Measurements from ENCODE around the gene TTC7B.

The TTC7B gene

GRCh38 chr14:90632451-90632850 lies 183.8 kb downstream of the TTC7B start:
- H3K79me2 ChIP-seq (ENCODE audit: insufficient read depth, low read length), result no peaks in the 10 kb centered on the region
- no peaks in the 10 kb centered on the region for H3K9me3 ChIP-seq (ENCODE audit: low read length)
- no peak overlapping the region for H3K4me3 ChIP-seq (ENCODE audit: low read depth, low read length, poor library complexity, severe bottlenecking)
- H2AFZ ChIP-seq (ENCODE audit: low read length), result no peak overlapping the region
- no peaks in the 10 kb centered on the region for H3K36me3 ChIP-seq (ENCODE audit: insufficient read depth, low read length)
- no peaks in the 10 kb centered on the region for H3F3A ChIP-seq (ENCODE audit: insufficient read depth, low read length)
- no peak overlapping the region for H3K27ac ChIP-seq (ENCODE audit: low read depth, low read length, poor library complexity, severe bottlenecking)
- H3K9me2 ChIP-seq (ENCODE audit: low read depth, low read length), result no peaks in the 10 kb centered on the region; the same call in 1 of the 2 replicates
- TF ChIP-seq EZH2 (IDR thresholded peaks at IDR 0.05; ENCODE audit: borderline replicate concordance, low read length), result no peak
- no peaks in the 10 kb centered on the region for H3K27me3 ChIP-seq (ENCODE audit: insufficient read depth, low read length)
- H4K20me1 ChIP-seq (ENCODE audit: insufficient read depth, low read length), result no peaks in the 10 kb centered on the region
- no peak overlapping the region for H3K4me2 ChIP-seq (ENCODE audit: low read length)
- H3K9ac ChIP-seq (ENCODE audit: low read length), result no peak overlapping the region
- no peaks in the 10 kb centered on the region for H3K4me1 ChIP-seq (ENCODE audit: insufficient read depth, low read length, severe bottlenecking)

- H3K9ac ChIP-seq (ENCODE audit: low read length), result no peak overlapping the region
- H3K4me1 ChIP-seq (ENCODE audit: insufficient read depth, low read length, severe bottlenecking), result no peaks in the 10 kb centered on the region
- H3K9me2 ChIP-seq (ENCODE audit: low read depth, low read length), result no peaks in the 10 kb centered on the region
- no peak overlapping the region for H2AFZ ChIP-seq (ENCODE audit: low read length)
- no peaks in the 10 kb centered on the region for H3F3A ChIP-seq (ENCODE audit: insufficient read depth, low read length)
- no peak overlapping the region for H3K4me2 ChIP-seq (ENCODE audit: low read length)
- H3K4me3 ChIP-seq (ENCODE audit: low read depth, low read length, poor library complexity, severe bottlenecking), result no peak overlapping the region
- no peaks in the 10 kb centered on the region for H3K79me2 ChIP-seq (ENCODE audit: insufficient read depth, low read length)
- no peaks in the 10 kb centered on the region for H3K27me3 ChIP-seq (ENCODE audit: insufficient read depth, low read length)
- no peak overlapping the region for H3K27ac ChIP-seq (ENCODE audit: low read depth, low read length, poor library complexity, severe bottlenecking)
- H4K20me1 ChIP-seq (ENCODE audit: insufficient read depth, low read length), result no peaks in the 10 kb centered on the region
- no peaks in the 10 kb centered on the region for H3K36me3 ChIP-seq (ENCODE audit: insufficient read depth, low read length)
- no peak for TF ChIP-seq EZH2 (IDR thresholded peaks at IDR 0.05; ENCODE audit: borderline replicate concordance, low read length)
- H3K9me3 ChIP-seq (ENCODE audit: low read length), result no peaks in the 10 kb centered on the region
Observed at GRCh38 chr14:90630171-90630806, 185.9 kb downstream of the TTC7B start.

GRCh38 chr14:90629471-90629870 lies 186.8 kb downstream of the TTC7B start:
- Histone ChIP-seq H3K4me1 (ENCODE audit: insufficient read depth, low read length, severe bottlenecking) (no peaks in the 10 kb centered on the region), H3K36me3 (ENCODE audit: insufficient read depth, low read length) (no peaks in the 10 kb centered on the region), H3K4me2 (ENCODE audit: low read length) (no peak overlapping the region), H3F3A (ENCODE audit: insufficient read depth, low read length) (no peaks in the 10 kb centered on the region), H4K20me1 (ENCODE audit: insufficient read depth, low read length) (no peaks in the 10 kb centered on the region), H3K9me2 (ENCODE audit: low read depth, low read length) (no peaks in the 10 kb centered on the region), H3K9ac (ENCODE audit: low read length) (no peak overlapping the region), H3K27me3 (ENCODE audit: insufficient read depth, low read length) (no peaks in the 10 kb centered on the region), H3K9me3 (ENCODE audit: low read length) (no peaks in the 10 kb centered on the region), H3K79me2 (ENCODE audit: insufficient read depth, low read length) (no peaks in the 10 kb centered on the region), H2AFZ (ENCODE audit: low read length) (no peak overlapping the region), H3K27ac (ENCODE audit: low read depth, low read length, poor library complexity, severe bottlenecking) (no peak overlapping the region), H3K4me3 (ENCODE audit: low read depth, low read length, poor library complexity, severe bottlenecking) (no peak overlapping the region)
- no peak for TF ChIP-seq CTCF (IDR thresholded peaks at IDR 0.05; ENCODE audit: low read length)
- no peak for TF ChIP-seq EZH2 (IDR thresholded peaks at IDR 0.05; ENCODE audit: borderline replicate concordance, low read length)

GRCh38 chr14:90628825-90629224 lies 187.4 kb downstream of the TTC7B start:
- H3K9me2 ChIP-seq (ENCODE audit: low read depth, low read length), result no peaks in the 10 kb centered on the region
- H3K4me1 ChIP-seq (ENCODE audit: insufficient read depth, low read length, severe bottlenecking), result no peaks in the 10 kb centered on the region
- no peak overlapping the region for H3K27ac ChIP-seq (ENCODE audit: low read depth, low read length, poor library complexity, severe bottlenecking)
- H3K27me3 ChIP-seq (ENCODE audit: insufficient read depth, low read length), result no peaks in the 10 kb centered on the region
- no peak overlapping the region for H3K4me3 ChIP-seq (ENCODE audit: low read depth, low read length, poor library complexity, severe bottlenecking)
- no peak overlapping the region for H3K9ac ChIP-seq (ENCODE audit: low read length)
- no peaks in the 10 kb centered on the region for H3K79me2 ChIP-seq (ENCODE audit: insufficient read depth, low read length)
- no peaks in the 10 kb centered on the region for H3K36me3 ChIP-seq (ENCODE audit: insufficient read depth, low read length)
- no peak overlapping the region for H3K4me2 ChIP-seq (ENCODE audit: low read length)
- no peaks in the 10 kb centered on the region for H3K9me3 ChIP-seq (ENCODE audit: low read length)
- H3F3A ChIP-seq (ENCODE audit: insufficient read depth, low read length), result no peaks in the 10 kb centered on the region
- H4K20me1 ChIP-seq (ENCODE audit: insufficient read depth, low read length), result no peaks in the 10 kb centered on the region
- TF ChIP-seq CTCF (IDR thresholded peaks at IDR 0.05; ENCODE audit: low read length), result no peak
- no peak for TF ChIP-seq EZH2 (IDR thresholded peaks at IDR 0.05; ENCODE audit: borderline replicate concordance, low read length)
- no peak overlapping the region for H2AFZ ChIP-seq (ENCODE audit: low read length)
